ENCODE measurements around the gene TMEM229B.

Gene TMEM229B

DNA sequence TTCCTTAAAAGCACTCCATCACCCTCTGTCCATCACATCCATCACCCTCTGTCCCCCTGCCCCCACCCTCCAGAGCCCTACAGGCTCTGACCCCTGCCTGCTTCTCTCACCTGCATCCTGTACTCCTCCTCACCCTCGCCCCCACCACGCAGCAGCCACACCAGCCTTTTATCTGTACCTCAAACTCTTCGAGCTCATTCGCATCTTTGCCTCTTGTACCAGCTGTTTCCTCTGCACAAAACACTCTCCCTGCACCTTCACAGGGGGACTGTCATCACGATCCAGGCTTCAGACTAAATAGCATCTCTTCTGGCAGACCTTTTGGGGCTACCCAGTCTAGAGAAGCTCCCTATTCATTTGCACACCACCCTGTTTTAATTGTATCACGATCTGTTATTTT lies 24.1 kb downstream of the TMEM229B start:
- no peak for DNase-seq (ENCODE audit: low read depth)
- H3K4me3 ChIP-seq (ENCODE audit: control insufficient read depth, low read depth, low read length), result no peak overlapping the region
- TF ChIP-seq CTCF (IDR thresholded peaks at IDR 0.05; ENCODE audit: control insufficient read depth, insufficient read depth, low read depth, low read length, missing control alignments), result no peak

DNA sequence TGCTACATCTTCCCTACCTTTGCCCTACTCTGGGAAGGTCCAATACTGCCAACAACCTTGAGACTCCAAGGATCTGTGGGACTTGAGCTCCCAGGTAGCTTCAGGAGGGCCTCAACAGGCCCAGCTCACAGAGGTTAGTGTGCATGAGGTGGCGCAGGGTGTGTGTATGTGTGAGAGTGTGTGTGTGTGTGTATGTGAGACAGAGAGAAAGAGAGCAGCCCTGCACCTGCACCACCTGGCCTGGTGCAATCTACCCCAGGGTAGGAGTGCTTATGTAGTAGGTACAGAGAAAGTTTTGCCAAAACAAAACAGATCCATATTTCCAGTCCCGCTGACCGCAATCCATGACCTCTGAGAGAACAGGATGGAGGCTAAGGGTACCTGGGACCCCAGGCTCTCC lies 24.6 kb downstream of the TMEM229B start:
- DNase-seq (ENCODE audit: low read depth), result no peak
- H3K4me3 ChIP-seq (ENCODE audit: control insufficient read depth, low read depth, low read length), result no peak overlapping the region
- TF ChIP-seq CTCF (IDR thresholded peaks at IDR 0.05; ENCODE audit: control insufficient read depth, insufficient read depth, low read depth, low read length, missing control alignments), result no peak

- DNase-seq (ENCODE audit: low read depth), result no peak
- H3K4me3 ChIP-seq (ENCODE audit: control insufficient read depth, low read depth, low read length), result no peak overlapping the region
- TF ChIP-seq CTCF (IDR thresholded peaks at IDR 0.05; ENCODE audit: control insufficient read depth, insufficient read depth, low read depth, low read length, missing control alignments), result no peak
Observed at GRCh38 chr14:67461996-67462395, 26.5 kb downstream of the TMEM229B start.

GRCh38 chr14:67461341-67461985 lies 27.1 kb downstream of the TMEM229B start:
- TF ChIP-seq CTCF (IDR thresholded peaks at IDR 0.05; ENCODE audit: control insufficient read depth, insufficient read depth, low read depth, low read length, missing control alignments), result no peak
- no peak overlapping the region for H3K4me3 ChIP-seq (ENCODE audit: control insufficient read depth, low read depth, low read length)
- no peak for DNase-seq (ENCODE audit: low read depth)

GRCh38 chr14:67459336-67459735 lies 29.2 kb downstream of the TMEM229B start:
- DNase-seq (ENCODE audit: low read depth), result no peak
- no peak overlapping the region for H3K4me3 ChIP-seq (ENCODE audit: control insufficient read depth, low read depth, low read length)
- TF ChIP-seq CTCF (IDR thresholded peaks at IDR 0.05; ENCODE audit: control insufficient read depth, insufficient read depth, low read depth, low read length, missing control alignments), result no peak

GRCh38 chr14:67457782-67458181 lies 30.7 kb downstream of the TMEM229B start:
- no peak overlapping the region for H3K4me3 ChIP-seq (ENCODE audit: control insufficient read depth, low read depth, low read length)
- TF ChIP-seq CTCF (IDR thresholded peaks at IDR 0.05; ENCODE audit: control insufficient read depth, insufficient read depth, low read depth, low read length, missing control alignments), result no peak
- no peak for DNase-seq (ENCODE audit: low read depth)

DNA sequence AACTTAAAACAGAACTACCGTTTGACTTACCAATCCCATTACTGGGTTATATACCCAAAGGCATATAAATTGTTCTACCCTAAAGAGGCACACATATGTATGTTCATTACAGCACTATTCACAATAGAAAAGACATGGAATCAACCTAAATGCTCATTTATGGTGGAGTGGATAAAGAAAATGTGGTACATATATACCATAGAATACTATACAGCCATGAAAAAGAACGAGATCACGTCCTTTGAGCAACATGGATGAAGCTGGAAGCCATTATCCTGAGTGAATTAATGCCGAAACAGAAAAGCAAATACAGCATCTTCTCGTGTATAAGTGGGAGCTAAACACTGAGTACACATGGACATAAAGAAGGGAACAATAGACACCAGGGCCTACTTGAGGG lies 31.8 kb downstream of the TMEM229B start:
- DNase-seq (ENCODE audit: low read depth), result no peak
- no peak for TF ChIP-seq CTCF (IDR thresholded peaks at IDR 0.05; ENCODE audit: control insufficient read depth, insufficient read depth, low read depth, low read length, missing control alignments)
- H3K4me3 ChIP-seq (ENCODE audit: control insufficient read depth, low read depth, low read length), result no peak overlapping the region

All from AG09309 (cell line).